Fibroblast of pulmonary artery (primary cell): ENCODE data around the gene JDP2.

Source experiments
- DNase-seq: peaks from one replicate; pipeline ENCODE4 v3.0.0-alpha.2; 2010; ENCODE audit warnings: low read depth
- H3K4me3 ChIP-seq: replicated peaks from 2 replicates; pipeline ENCODE4 v1.5.1; 2011; ENCODE audit warnings: low read depth, mild to moderate bottlenecking, control low read depth, low read length, moderate library complexity
- TF ChIP-seq, protein P1 (sequence below): IDR thresholded peaks from 2 replicates; pipeline ENCODE4 v1.5.1; 2011; ENCODE audit warnings: mild to moderate bottlenecking, control low read depth, low read length, inconsistent platforms; ENCODE audit errors: missing control alignments

The JDP2 gene

DNA sequence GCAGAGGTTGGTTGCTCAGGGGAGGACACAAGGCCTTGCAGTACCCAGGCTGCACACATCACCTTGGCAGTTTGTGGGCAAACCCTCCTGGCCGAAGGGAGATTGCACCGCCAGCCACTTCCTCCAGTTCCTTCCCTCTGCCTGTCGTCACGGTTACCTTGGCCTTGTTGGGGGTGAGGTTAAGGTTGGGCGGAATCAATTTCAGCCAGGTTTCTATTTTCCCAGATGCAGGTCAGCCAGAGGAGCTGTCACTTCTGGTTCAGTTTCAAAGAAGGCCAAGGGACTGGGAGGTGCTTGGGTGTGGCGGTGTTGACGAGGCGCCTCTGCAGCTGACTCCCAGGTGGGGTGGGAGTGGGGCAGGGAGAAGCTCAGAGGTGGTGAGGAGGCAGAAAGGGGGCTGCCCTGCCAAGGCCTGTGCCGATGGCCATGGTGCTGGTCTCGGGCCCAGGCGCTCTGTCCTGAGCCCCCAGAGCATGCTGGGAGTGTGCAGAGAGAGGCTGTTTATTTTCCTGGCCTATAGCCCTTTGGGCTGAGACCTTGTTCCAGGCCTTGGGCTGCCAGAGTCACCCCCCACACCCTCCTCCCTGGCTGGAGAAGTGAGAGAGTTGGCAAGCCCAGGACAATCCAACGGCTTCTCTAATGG is 31.4 kb downstream of the JDP2 start:
- H3K4me3 ChIP-seq = no peak overlapping the region
- DNase-seq = no peak

DNA sequence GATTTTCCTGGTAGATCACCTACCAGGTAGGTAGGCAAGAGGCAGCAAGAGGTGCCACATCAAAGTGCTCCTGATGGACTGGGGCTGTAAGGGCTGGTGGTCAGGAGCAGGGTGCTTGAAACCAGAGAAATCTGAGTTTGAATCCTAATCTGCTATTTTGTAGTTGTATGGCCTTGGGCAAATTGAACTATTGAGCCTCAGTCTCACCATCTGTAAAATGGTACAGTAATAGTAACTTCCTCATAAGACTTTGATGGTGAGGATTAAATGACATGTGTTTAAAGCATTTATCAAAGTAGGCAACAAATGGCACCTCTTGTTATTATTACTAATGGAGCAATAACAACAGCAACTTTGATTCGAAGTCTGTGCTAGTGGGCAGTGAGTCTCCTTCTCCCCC is 32.0 kb downstream of the JDP2 start:
- DNase-seq = no peak
- TF ChIP-seq, protein P1, sequence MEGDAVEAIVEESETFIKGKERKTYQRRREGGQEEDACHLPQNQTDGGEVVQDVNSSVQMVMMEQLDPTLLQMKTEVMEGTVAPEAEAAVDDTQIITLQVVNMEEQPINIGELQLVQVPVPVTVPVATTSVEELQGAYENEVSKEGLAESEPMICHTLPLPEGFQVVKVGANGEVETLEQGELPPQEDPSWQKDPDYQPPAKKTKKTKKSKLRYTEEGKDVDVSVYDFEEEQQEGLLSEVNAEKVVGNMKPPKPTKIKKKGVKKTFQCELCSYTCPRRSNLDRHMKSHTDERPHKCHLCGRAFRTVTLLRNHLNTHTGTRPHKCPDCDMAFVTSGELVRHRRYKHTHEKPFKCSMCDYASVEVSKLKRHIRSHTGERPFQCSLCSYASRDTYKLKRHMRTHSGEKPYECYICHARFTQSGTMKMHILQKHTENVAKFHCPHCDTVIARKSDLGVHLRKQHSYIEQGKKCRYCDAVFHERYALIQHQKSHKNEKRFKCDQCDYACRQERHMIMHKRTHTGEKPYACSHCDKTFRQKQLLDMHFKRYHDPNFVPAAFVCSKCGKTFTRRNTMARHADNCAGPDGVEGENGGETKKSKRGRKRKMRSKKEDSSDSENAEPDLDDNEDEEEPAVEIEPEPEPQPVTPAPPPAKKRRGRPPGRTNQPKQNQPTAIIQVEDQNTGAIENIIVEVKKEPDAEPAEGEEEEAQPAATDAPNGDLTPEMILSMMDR = no peak
- no peak overlapping the region for H3K4me3 ChIP-seq

More for the DNA sequence above, 31.4 kb downstream of the JDP2 start:
- TF ChIP-seq, protein P1 = no peak

DNA sequence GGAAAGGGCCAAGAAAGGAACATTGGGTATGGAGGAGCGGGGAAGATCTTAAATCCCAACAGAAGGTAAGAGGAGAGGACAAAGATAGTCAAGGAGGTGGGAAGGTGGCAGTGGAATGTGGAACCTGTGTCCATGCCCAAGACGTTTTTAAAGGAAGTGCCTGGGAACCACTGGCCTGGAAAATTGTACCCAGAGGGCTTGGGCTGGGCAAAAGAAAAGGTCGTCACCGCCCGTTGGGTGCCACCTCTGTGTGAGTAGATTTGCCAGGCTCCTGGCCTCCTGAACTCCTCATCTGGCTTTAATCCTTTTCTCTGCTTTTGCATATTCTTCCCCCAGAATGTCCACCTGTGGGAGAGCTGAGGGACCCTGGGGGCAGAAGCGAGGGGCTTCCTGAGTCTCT is 32.6 kb downstream of the JDP2 start:
- no peak for DNase-seq
- TF ChIP-seq, protein P1 = no peak
- H3K4me3 ChIP-seq = no peak overlapping the region

DNA sequence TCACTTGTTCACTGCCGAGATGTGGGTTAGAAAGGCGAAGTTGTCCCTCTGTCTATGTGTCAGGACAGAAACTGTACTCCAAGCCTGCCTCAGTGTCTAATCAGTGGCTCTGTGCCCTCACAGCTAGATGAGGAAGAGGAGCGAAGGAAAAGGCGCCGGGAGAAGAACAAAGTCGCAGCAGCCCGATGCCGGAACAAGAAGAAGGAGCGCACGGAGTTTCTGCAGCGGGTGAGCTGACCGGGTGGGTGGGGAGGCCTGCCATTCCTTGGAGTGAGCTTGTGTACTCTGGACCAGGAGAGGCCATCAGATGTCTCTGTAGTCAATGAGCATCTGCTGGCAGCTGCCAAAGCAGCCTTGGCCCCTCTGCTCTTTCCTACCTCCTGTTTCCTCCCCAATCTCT is 33.5 kb downstream of the JDP2 start:
- TF ChIP-seq, protein P1 = no peak
- no peak for DNase-seq
- no peak overlapping the region for H3K4me3 ChIP-seq

DNA sequence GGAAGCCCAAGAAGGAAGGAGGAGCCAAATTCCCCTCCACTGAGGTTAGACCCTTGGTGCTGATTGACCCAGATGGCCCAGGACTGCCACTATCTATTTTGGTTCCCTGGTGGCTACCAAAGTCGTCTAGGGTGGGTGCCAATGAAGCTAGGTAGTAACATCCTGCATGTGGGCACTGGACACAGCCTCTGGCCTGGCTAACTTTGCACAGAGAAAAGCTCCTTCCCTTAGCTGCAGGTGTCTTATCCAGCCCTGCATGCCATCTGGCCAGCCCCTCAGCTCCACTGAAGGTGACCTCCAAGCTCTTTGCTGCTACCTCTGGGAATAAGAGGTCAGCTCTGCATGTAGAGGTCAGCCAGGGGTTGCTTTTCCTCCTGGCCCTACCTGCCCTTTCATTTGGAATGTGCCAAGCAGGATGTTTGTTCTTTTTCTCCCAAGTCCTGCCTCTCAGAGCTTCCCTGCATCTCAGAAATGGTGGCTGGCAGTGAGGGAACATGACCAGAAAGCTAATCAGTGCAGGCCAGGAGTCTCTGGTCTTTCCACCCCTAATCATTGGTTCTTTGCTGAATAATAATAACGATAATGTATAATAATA is 34.0 kb downstream of the JDP2 start:
- TF ChIP-seq, protein P1 = no peak
- H3K4me3 ChIP-seq = no peak overlapping the region
- no peak for DNase-seq

DNA sequence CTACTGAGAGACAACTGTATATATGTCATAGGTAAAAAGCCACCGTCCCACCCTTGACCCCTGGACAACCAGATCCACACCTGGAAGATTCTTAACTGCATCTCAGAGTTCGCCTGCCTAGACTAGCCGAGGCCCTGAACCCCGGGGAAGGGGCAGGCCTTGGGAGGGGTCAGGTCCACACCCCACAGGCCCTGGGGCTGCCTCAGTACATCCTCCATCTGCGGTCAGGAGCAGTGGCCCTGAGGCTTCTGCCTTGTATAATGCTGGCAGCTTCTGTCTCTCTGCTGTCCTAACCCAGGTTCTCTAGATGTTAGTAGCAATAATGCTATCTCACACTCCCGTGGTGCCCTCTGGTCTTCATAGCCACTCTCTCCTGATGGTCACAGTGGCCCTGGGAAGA is 36.8 kb downstream of the JDP2 start:
- H3K4me3 ChIP-seq = no peak overlapping the region
- no peak for DNase-seq
- TF ChIP-seq, protein P1 = no peak

DNA sequence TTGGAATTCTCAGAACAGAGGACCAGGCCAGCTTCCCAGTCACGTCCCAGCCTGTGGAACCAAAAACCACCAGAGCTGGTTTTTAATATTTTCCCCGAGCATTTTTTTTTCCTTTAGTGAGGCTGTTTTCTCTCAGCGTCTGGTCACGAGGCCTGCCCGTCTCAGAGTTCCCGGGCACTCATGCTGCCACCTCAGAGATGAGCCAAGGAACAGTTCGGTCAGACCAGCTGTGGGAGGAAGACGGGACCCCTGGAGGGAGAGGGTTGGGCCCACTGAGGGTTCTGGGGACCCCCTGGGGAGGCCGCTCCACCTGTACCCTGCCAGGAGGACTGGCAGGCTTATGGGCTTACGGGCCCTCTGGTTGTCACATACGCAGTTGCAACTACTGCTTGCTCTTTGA is 39.9 kb downstream of the JDP2 start:
- no peak for DNase-seq
- no peak overlapping the region for H3K4me3 ChIP-seq
- TF ChIP-seq, protein P1 = no peak
